H1 (cell line): ENCODE results near the gene RPS3A. TPM values are rescaled to one million over a fixed set of nuclear protein-coding genes. Genes with fewer than 3 reads are reported as not detected.

Source experiments
- CTCF ChIA-PET: fragments of 300-600 bp; sonication (Branson Sonifier 250); formaldehyde crosslinking; loops from one replicate; lab custom pipeline; 2021; ENCODE audit not compliant: partially characterized antibody; lab: Charles Lee
- POLR2A ChIA-PET: fragments of 300-600 bp; sonication (Branson Sonifier 250); formaldehyde crosslinking; loops from one replicate; lab custom pipeline; 2021; ENCODE audit warnings: inconsistent platforms; ENCODE audit not compliant: partially characterized antibody; lab: Charles Lee
- DNase-seq, 2 experiments: peaks; one replicate each; pipeline versions ENCODE4 v3.0.0 to v3.0.0-alpha.2; 2010 to 2022; ENCODE audit warnings: low spot score in 2 of 2, low read depth in 1 of 2, mixed read lengths in 1 of 2
- FAIRE-seq: peaks from 2 replicates; lab custom pipeline; 2011; peaks lifted over from hg19 to GRCh38; lab: Jason Lieb, UNC
- H2AFZ ChIP-seq: 2 replicates; pipeline ENCODE4 v1.8.1; 2012; ENCODE audit warnings: low read length, inconsistent platforms
- H2AK5ac ChIP-seq: 2 replicates; pipeline ENCODE4 v1.6.1; 2013; ENCODE audit warnings: low read depth, low read length
- H2BK120ac ChIP-seq: replicated peaks from 2 replicates; pipeline ENCODE3; 2013; ENCODE audit warnings: low read depth, low read length, inconsistent platforms
- H2BK12ac ChIP-seq: 2 replicates; pipeline ENCODE4 v1.6.1; 2013; ENCODE audit warnings: low read depth, low read length
- H2BK15ac ChIP-seq: 2 replicates; pipeline ENCODE4 v1.6.1; 2013; ENCODE audit warnings: low read length
- H2BK20ac ChIP-seq: 2 replicates; pipeline ENCODE4 v1.6.1; 2013; ENCODE audit warnings: low read length
- H2BK5ac ChIP-seq: 2 replicates; pipeline ENCODE4 v1.6.1; 2013; ENCODE audit warnings: low read depth, low read length
- H3K14ac ChIP-seq: 2 replicates; pipeline ENCODE4 v1.6.1; 2013; ENCODE audit warnings: inconsistent platforms; ENCODE audit not compliant: insufficient read length
- H3K18ac ChIP-seq: 2 replicates; pipeline ENCODE4 v1.6.1; 2013; ENCODE audit warnings: low read length; ENCODE audit errors: extremely low read depth
- H3K23ac ChIP-seq: 2 replicates; pipeline ENCODE4 v1.6.1; 2013; ENCODE audit warnings: inconsistent platforms; ENCODE audit not compliant: insufficient read length
- H3K23me2 ChIP-seq: 2 replicates; pipeline ENCODE4 v1.6.1; 2013; ENCODE audit warnings: low read depth, low read length
- H3K27ac ChIP-seq: 2 replicates; pipeline ENCODE4 v1.6.1; 2011; ENCODE audit warnings: low read depth, low read length, inconsistent platforms
- H3K27me3 ChIP-seq, 4 experiments: replicated peaks in 1 of 4; 1 replicate in 1 of 4; 2 replicates in 3 of 4; pipeline versions ENCODE4 v1.6.1 to v1.8.1; 2011 to 2013; ENCODE audit warnings: low read length in 3 of 4, mild to moderate bottlenecking in 3 of 4, inconsistent platforms in 2 of 4, mixed read lengths in 2 of 4, moderate library complexity in 1 of 4; ENCODE audit not compliant: control insufficient read depth in 3 of 4, insufficient read depth in 3 of 4; ENCODE audit errors: extremely low read depth in 1 of 4
- H3K36me3 ChIP-seq, 4 experiments: 2 replicates each; pipeline versions ENCODE4 v1.6.1 to v1.8.1; 2011 to 2013; ENCODE audit warnings: mild to moderate bottlenecking in 4 of 4, low read length in 3 of 4, moderate library complexity in 2 of 4, control low read depth in 1 of 4, inconsistent platforms in 1 of 4; ENCODE audit not compliant: insufficient read depth in 4 of 4, control insufficient read depth in 2 of 4
- H3K4ac ChIP-seq: replicated peaks from 2 replicates; pipeline ENCODE3; 2013; ENCODE audit warnings: low read length, low read depth, mixed read lengths, inconsistent platforms; ENCODE audit not compliant: insufficient read length
- H3K4me1 ChIP-seq, 4 experiments: replicated peaks in 1 of 4; 1 replicate in 1 of 4; 2 replicates in 3 of 4; pipeline versions ENCODE4 v1.6.1 to v1.8.1; 2011 to 2013; ENCODE audit warnings: low read length in 3 of 4, inconsistent platforms in 2 of 4, mixed read lengths in 1 of 4; ENCODE audit not compliant: insufficient read depth in 4 of 4, control insufficient read depth in 3 of 4
- H3K4me2 ChIP-seq, 2 experiments: 2 replicates each; pipeline versions ENCODE4 v1.6.1 to v1.8.1; 2011 to 2013; ENCODE audit warnings: low read depth in 2 of 2, low read length in 2 of 2, control low read depth in 1 of 2, inconsistent platforms in 1 of 2, mild to moderate bottlenecking in 1 of 2; ENCODE audit not compliant: insufficient read depth in 1 of 2
- H3K4me3 ChIP-seq, 4 experiments: fragments of 200-600, 300-600 bp in 1 of 4; sonication (generic), shearing (Covaris generic), sonication (Bioruptor Twin) in 1 of 4; 2 replicates each; pipeline versions ENCODE4 v1.5.1 to v1.8.1; 2011 to 2016; ENCODE audit warnings: low read length in 4 of 4, low read depth in 3 of 4, control low read depth in 2 of 4, inconsistent platforms in 2 of 4, mild to moderate bottlenecking in 2 of 4, mixed read lengths in 1 of 4, moderate library complexity in 1 of 4; ENCODE audit not compliant: insufficient read depth in 2 of 4; ENCODE audit errors: extremely low read depth in 1 of 4
- H3K56ac ChIP-seq: replicated peaks from 2 replicates; pipeline ENCODE3; 2013; ENCODE audit warnings: low read depth, mild to moderate bottlenecking, mixed read lengths, low read length, inconsistent platforms; ENCODE audit not compliant: insufficient read length
- H3K79me1 ChIP-seq: 2 replicates; pipeline ENCODE4 v1.6.1; 2013; ENCODE audit warnings: low read depth, low read length, control low read depth
- H3K79me2 ChIP-seq, 2 experiments: 2 replicates each; pipeline versions ENCODE4 v1.6.1 to v1.8.1; 2012 to 2013; ENCODE audit warnings: low read length in 2 of 2, mild to moderate bottlenecking in 2 of 2, inconsistent platforms in 1 of 2; ENCODE audit not compliant: insufficient read depth in 2 of 2, control insufficient read depth in 1 of 2
- H3K9ac ChIP-seq, 4 experiments: replicated peaks in 1 of 4; 1 replicate in 1 of 4; 2 replicates in 3 of 4; pipeline versions ENCODE4 v1.6.1 to v1.8.1; 2011 to 2013; ENCODE audit warnings: low read depth in 3 of 4, low read length in 3 of 4, control low read depth in 2 of 4, mild to moderate bottlenecking in 2 of 4, moderate library complexity in 2 of 4, inconsistent platforms in 1 of 4; ENCODE audit errors: extremely low read depth in 1 of 4
- H3K9me3 ChIP-seq, 2 experiments: 2 replicates each; pipeline versions ENCODE4 v1.6.1 to v1.8.1; 2012 to 2013; ENCODE audit warnings: mild to moderate bottlenecking in 2 of 2, moderate library complexity in 2 of 2, control low read depth in 1 of 2, inconsistent platforms in 1 of 2, low read depth in 1 of 2, low read length in 1 of 2, mixed read lengths in 1 of 2; ENCODE audit not compliant: insufficient read depth in 2 of 2
- H4K20me1 ChIP-seq, 2 experiments: replicated peaks in 1 of 2; 2 replicates each; pipeline versions ENCODE3 to v1.8.1; 2011 to 2013; ENCODE audit warnings: inconsistent platforms in 2 of 2, low read length in 2 of 2, mild to moderate bottlenecking in 1 of 2; ENCODE audit not compliant: insufficient read depth in 2 of 2, control insufficient read depth in 1 of 2
- H4K5ac ChIP-seq: 2 replicates; pipeline ENCODE4 v1.6.1; 2013; ENCODE audit warnings: low read length, low read depth, mixed read lengths, inconsistent platforms; ENCODE audit not compliant: insufficient read length
- H4K8ac ChIP-seq: 2 replicates; pipeline ENCODE4 v1.8.0; 2013; ENCODE audit warnings: mild to moderate bottlenecking, moderate library complexity, low read length, inconsistent platforms; ENCODE audit not compliant: insufficient read depth; ENCODE audit errors: extremely low read depth
- H4K91ac ChIP-seq: replicated peaks from 2 replicates; pipeline ENCODE3; 2013; ENCODE audit warnings: low read length, mixed read lengths, inconsistent platforms; ENCODE audit not compliant: insufficient read length
- CBX5 ChIP-seq: fragments of 300-800, 300-1000 bp; sonication (generic); IDR thresholded peaks from 2 replicates; pipeline ENCODE4 v1.7.1; 2016; ENCODE audit warnings: antibody characterized with exemption, low read length, low read depth
- CREB1 ChIP-seq: IDR thresholded peaks from 2 replicates; pipeline ENCODE4 v1.6.1; 2012; ENCODE audit warnings: inconsistent platforms
- EZH2 ChIP-seq: fragments of 200-600 bp; sonication (generic); IDR thresholded peaks from 2 replicates; pipeline ENCODE4 v1.7.1; 2012; ENCODE audit warnings: low read depth, mild to moderate bottlenecking, moderate library complexity, low read length, inconsistent platforms; ENCODE audit not compliant: severe bottlenecking
- FOSL1 ChIP-seq: IDR thresholded peaks from 2 replicates; pipeline ENCODE4 v1.6.1; 2011; ENCODE audit warnings: mild to moderate bottlenecking, low read depth, low read length, moderate library complexity; ENCODE audit not compliant: insufficient read depth
- KDM5A ChIP-seq: fragments of 200-600 bp; IDR thresholded peaks from 2 replicates; pipeline ENCODE4 v1.7.1; 2012; ENCODE audit warnings: mild to moderate bottlenecking, low read length, inconsistent platforms, mixed read lengths
- NANOG ChIP-seq: IDR thresholded peaks from 2 replicates; pipeline ENCODE4 v1.6.1; 2011; ENCODE audit warnings: low read length, low read depth, mild to moderate bottlenecking, inconsistent platforms; ENCODE audit not compliant: insufficient read depth, poor library complexity, severe bottlenecking
- RAD21 ChIP-seq, 2 experiments: IDR thresholded peaks in 1 of 2; conservative IDR thresholded peaks in 1 of 2; 2 replicates each; pipeline ENCODE4 v1.6.1; 2011; ENCODE audit warnings: low read depth in 2 of 2, low read length in 2 of 2, improper control_type of control experiment in 1 of 2, inconsistent platforms in 1 of 2, mild to moderate bottlenecking in 1 of 2, moderate library complexity in 1 of 2
- RFX5 ChIP-seq: IDR thresholded peaks from 2 replicates; pipeline ENCODE4 v1.6.1; 2011; ENCODE audit warnings: low read depth, low read length, improper control_type of control experiment, borderline replicate concordance
- SAP30 ChIP-seq: fragments of 300-600 bp; sonication (generic); IDR thresholded peaks from 2 replicates; pipeline ENCODE4 v1.7.1; 2012; ENCODE audit warnings: low read length, moderate library complexity, mild to moderate bottlenecking, inconsistent platforms; ENCODE audit not compliant: insufficient read depth, insufficient replicate concordance
- SUZ12 ChIP-seq: fragments of 200-600 bp; sonication (generic); IDR thresholded peaks from 2 replicates; pipeline ENCODE4 v1.6.1; 2012; ENCODE audit warnings: mild to moderate bottlenecking, inconsistent platforms, low read length, moderate library complexity, mixed read lengths
- TBP ChIP-seq: IDR thresholded peaks from 2 replicates; pipeline ENCODE4 v1.6.1; 2011; ENCODE audit warnings: low read depth, low read length, improper control_type of control experiment
- TEAD4 ChIP-seq: IDR thresholded peaks from 2 replicates; pipeline ENCODE4 v1.6.1; 2012; ENCODE audit warnings: low read depth, low read length, inconsistent platforms, mixed read lengths
- WGBS, 2 experiments: shearing (Covaris generic) in 1 of 2; methylation state at CpG; one replicate each; pipeline versions ENCODE4 v1.1.6 to v1.1.7; 2013 to 2015; ENCODE audit warnings: low lambda C conversion rate in 2 of 2, mixed read lengths in 2 of 2, inconsistent platforms in 1 of 2, low coverage in 1 of 2, missing lambda C conversion rate in 1 of 2; ENCODE audit not compliant: insufficient replicate concordance in 2 of 2, insufficient coverage in 1 of 2, insufficient read length in 1 of 2; ENCODE audit errors: extremely low coverage in 1 of 2, missing lambda C conversion rate in 1 of 2; 5-methylcytosine and 5-hydroxymethylcytosine counted together
- polyA plus RNA-seq, 7 experiments: library from polyadenylated mRNA; depleted of rRNA in 3 of 7; stranded (reverse) in 5 of 7; unstranded in 2 of 7; fragments of >200 nt in 5 of 7; fragments of 200-250 nt in 2 of 7; gene quantifications; 1 replicate in 5 of 7; 2 replicates in 1 of 7; 4 replicates in 1 of 7; pipeline versions ENCODE4 v1.2.1 to v1.2.3, GENCODE V29; 2011 to 2013; ENCODE audit warnings: missing spikeins in 2 of 7, mixed read lengths in 2 of 7
- total RNA-seq: library from RNA; stranded (reverse); fragmentation: NEBNext Ultra II Directional; extraction: Animal tissue kit (Norgen Biotek cat#: 25700); gene quantifications from 2 replicates; pipeline ENCODE4 v1.2.1, GENCODE V29; 2021
- TF ChIP-seq, protein P1 (sequence below): IDR thresholded peaks from 2 replicates; pipeline ENCODE4 v1.6.1; 2012; ENCODE audit warnings: inconsistent platforms

RPS3A gene
- total and polyA plus RNA-seq, 2 of the 8 experiments (the other 6 are each of a cell fraction or from before 2014, with no cell fraction given) = 2,162 to 2,822 TPM

DNA sequence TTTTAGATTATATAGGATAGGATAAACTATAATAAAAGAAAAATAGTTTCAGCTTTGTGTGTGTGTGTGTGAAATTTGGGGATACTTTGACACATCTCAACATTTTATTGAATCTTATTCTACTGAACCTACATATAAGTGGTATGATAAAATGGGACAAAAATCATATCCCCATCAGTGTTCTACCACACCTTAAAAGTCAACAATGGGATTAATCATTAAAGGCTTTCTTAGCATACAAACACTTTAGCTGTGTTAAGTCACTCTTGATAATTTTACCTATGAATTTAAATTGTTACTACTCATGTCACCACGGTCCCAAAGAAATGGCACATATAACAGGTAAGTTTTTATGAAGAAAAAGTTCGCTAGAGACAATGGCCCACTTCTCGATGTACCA lies 46.6 kb upstream of the RPS3A start:
- Histone ChIP-seq H2BK120ac (no peak overlapping the region), H3K56ac (no peak overlapping the region)
- no peak for FAIRE-seq

More for the DNA sequence above, 46.6 kb upstream of the RPS3A start:
- H3K4me1 ChIP-seq = peaks cover 0 to 5% (median 4%) of the 10 kb centered on the region in 4 experiments; a peak in 4 of 7 replicates
- H3K4me3 ChIP-seq = no peak overlapping the region
- POLR2A ChIA-PET = interaction anchor here (1.1 to 2.3 kb wide), 2 partner anchors 46 to 47 kb away, joined by 3 to 7 read pairs; partner anchors contain the start of gene RPS3A
- no peak overlapping the region for H2AK5ac ChIP-seq
- H3K9me3 ChIP-seq = no peaks in the 10 kb centered on the region
- WGBS, 2 experiments = 92% methylated on average over 3 of the region's 3 CpGs; no CpG with 5 or more reads in 1 of the 2 experiments
- CTCF ChIA-PET = no interaction called here
- no peak overlapping the region for H4K8ac ChIP-seq
- no peaks in the 10 kb centered on the region for H4K20me1 ChIP-seq
- no peak overlapping the region for H2BK12ac ChIP-seq
- no peak overlapping the region for H3K18ac ChIP-seq
- TF ChIP-seq, protein P1, sequence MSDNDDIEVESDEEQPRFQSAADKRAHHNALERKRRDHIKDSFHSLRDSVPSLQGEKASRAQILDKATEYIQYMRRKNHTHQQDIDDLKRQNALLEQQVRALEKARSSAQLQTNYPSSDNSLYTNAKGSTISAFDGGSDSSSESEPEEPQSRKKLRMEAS = no peak
- no peak for TF ChIP-seq CBX5
- no peak for TF ChIP-seq SUZ12
- no peak for TF ChIP-seq SAP30
- no peak for TF ChIP-seq EZH2
- TF ChIP-seq TEAD4 = no peak
- no peak for TF ChIP-seq CREB1
- TF ChIP-seq RAD21 (IDR thresholded peaks at IDR 0.05 in 1 of 2, conservative IDR thresholded peaks at IDR 0.05 in 1 of 2; ENCODE audit: low read depth in 2 of 2, low read length in 2 of 2) = no peak
- TF ChIP-seq TBP = no peak
- TF ChIP-seq FOSL1 = no peak
- no peak for TF ChIP-seq NANOG
- TF ChIP-seq KDM5A = no peak
- TF ChIP-seq RFX5 = no peak
- DNase-seq = no peak
- peaks cover 0 to 5% of the 10 kb centered on the region in 2 experiments; a peak in 2 of 4 replicates for H3K79me2 ChIP-seq
- H4K5ac ChIP-seq = no peak overlapping the region
- H3K4ac ChIP-seq = no peak overlapping the region
- H2AFZ ChIP-seq = no peak overlapping the region
- peaks cover 5% of the 10 kb centered on the region; the same call in 1 of the 2 replicates for H3K23me2 ChIP-seq
- H3K23ac ChIP-seq = no peak overlapping the region
- H2BK15ac ChIP-seq = no peak overlapping the region
- no peaks in the 10 kb centered on the region for H3K27me3 ChIP-seq
- no peak overlapping the region for H3K14ac ChIP-seq
- H2BK20ac ChIP-seq = no peak overlapping the region
- no peak overlapping the region for H3K4me2 ChIP-seq
- H3K79me1 ChIP-seq = no peaks in the 10 kb centered on the region
- no peak overlapping the region for H3K27ac ChIP-seq
- H3K9ac ChIP-seq = no peak overlapping the region
- H3K36me3 ChIP-seq = no peaks in the 10 kb centered on the region
- H2BK5ac ChIP-seq = no peak overlapping the region
- no peak overlapping the region for H4K91ac ChIP-seq
